Kidney tubule cell (primary cell): ENCODE measurements around the gene PLA2G2C.

Experiments used
- DNase-seq: peaks from one replicate; pipeline ENCODE4 v3.0.0-alpha.2; 2018; ENCODE audit warnings: low spot score

PLA2G2C gene

DNA sequence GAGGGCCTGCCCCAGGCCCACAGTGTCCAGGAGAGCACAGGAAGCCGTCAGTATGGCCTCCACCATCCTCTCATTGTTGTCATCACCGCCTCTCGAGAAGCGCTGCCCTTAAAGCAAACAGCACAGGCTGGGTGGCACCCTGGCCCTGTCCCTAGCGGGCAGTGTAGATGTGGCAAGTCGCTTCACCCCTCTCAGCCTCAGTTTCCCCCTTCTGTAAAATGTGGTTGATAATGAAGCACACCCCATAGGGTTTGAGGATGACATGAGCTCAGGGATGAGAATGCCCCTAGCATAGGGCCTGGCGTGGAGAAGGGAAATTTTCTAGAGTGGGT, 33.8 kb downstream of the PLA2G2C start:
- DNase-seq = no peak

DNA sequence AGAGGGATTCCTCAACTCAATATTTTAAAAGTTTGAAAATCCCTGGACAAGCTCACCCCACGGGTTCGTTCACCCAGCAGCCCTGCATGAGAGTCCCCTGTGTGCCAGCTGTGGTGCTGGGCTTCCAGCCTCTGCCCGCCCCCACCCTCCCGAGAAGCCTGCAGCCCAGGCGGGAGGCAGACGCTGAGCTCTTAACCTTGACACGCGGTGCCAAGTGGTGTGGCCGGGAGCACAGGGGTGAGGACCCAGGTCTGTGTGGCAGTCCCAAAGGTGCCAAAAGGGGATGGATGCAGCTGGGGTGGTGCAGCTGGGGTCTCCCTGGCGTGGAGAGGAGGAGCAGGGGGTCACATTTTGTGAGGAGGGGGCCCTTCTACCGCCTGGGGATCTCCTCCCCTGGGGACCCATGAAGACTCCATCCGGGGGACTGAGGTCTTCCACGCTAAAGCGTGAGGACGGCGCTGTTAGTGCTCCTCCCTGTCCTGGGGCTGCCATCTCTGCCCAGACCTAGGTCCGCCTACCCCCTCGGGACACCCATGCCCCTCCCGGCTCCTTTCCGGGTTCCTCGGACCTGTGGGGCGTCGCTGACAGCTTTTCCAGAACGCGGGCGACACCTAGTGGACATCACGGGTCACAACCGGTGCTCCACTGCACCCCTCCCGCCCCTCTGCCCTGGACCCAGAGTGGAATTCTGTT, 34.3 kb downstream of the PLA2G2C start:
- DNase-seq = peak; percentile 79

DNA sequence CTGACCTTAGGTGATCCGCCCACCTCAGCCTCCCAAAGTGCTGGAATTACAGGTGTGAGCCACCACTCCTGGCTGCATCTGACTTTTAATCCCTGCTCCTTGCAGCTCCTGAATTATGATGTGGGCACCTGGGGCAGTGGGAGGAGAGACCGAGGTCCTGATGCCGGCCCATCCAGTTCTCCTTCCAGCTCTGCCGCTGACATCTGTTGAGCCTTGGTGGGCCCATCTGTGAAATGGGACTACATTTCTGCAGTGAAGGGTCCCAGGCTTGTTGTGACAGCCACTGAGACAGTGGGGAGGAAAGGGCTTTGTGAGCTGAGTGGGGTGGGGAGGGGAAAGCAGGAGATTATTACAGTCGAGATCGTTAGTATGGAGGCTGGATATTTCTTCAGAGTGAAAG, 35.3 kb downstream of the PLA2G2C start:
- DNase-seq = no peak

DNA sequence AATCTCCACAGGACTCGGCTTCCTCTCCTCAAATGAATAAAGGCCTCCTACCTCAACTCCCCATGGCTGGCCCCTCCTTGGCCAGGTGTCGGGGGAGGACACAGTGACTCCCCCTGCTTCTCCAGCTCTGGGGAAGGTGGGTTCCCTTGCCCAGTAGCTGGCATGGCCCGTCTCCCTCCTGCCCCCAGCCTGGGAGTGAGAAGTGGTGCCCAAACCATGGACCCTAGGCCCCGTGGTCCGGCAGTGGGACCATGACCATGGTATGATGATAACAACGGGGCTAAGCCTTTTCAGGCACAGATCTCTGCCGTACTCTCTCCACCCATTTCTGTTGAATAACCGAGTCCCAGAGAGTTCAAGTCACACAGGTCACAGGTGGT, 36.0 kb downstream of the PLA2G2C start:
- no peak for DNase-seq

DNA sequence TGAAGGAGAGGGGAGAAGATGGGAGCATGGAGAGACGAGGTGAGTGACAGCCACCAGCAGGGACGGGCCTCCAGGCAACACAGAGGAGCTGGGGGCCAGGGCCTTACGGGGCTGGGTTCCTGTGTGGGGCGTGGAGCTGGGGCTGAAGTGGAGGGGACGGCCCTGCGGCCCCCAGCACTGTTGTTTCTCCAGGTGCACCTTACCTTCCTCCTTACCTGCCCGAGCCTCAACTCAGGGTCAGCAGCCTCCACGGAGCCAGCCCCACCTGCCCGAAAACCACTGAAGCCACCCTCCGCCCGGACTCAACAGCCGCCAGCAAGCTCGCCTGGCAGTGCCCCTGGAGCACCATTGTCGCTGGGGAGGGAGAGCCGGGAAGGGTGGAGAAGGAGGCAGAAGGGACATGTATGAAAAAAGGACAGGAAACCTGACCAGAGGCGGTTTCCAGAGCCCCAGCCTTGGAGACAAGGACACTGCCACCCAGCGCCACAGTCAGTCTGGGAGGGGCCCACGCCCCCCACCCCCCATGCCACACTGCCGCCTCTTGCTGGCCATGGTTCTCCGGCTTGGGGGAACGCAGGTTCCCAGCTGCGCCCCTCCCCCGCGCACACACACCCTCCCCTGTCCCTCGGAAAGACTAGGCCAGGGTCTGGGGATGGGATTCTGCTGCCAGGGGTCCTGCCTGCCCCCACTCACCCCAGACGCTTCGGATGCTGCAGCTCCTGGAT, 36.6 kb downstream of the PLA2G2C start:
- no peak for DNase-seq

DNA sequence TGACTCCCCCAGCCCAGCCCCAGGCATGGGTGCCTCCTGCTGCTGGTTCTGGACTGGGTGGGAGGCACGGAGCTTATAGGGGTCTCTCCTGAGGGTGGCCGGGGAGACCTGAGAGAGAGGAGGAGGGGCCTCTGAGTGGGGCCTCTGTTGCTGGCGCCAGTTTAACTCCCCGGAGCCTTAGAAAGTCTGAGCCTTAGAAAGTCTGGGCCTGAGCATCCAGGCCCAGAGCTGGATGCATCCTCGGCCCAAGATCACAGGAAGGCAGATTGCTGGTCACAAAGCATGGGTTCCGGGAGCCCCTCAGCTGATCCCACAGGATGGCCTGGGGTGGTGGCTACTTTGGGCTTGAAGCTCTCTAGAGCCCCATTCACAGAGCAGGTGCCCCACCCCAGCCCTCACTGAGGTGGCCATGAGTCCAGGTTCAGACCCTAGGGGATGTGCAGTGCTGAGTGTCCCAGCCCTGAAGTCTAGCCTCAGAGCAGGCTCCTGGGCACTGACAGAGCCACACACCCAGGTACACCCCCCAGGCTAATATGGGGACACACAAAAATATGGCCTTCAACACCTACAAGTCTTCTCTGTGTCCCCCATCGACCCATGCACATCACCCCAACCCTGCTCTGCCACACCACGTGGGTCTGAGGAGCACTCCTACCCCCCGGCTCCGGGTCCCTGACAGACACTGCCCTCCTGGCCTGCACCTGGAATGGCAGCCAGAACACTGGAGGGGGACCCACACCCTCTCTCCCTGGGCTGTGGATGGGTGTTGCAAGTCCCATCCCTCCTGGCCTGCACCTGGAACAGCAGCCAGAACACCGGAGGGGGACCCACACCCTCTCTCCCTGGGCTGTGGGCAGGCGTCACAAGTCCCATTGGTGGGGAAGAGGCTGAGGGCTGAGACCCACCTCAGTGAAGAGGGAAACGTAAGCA, 37.5 kb downstream of the PLA2G2C start:
- no peak for DNase-seq

DNA sequence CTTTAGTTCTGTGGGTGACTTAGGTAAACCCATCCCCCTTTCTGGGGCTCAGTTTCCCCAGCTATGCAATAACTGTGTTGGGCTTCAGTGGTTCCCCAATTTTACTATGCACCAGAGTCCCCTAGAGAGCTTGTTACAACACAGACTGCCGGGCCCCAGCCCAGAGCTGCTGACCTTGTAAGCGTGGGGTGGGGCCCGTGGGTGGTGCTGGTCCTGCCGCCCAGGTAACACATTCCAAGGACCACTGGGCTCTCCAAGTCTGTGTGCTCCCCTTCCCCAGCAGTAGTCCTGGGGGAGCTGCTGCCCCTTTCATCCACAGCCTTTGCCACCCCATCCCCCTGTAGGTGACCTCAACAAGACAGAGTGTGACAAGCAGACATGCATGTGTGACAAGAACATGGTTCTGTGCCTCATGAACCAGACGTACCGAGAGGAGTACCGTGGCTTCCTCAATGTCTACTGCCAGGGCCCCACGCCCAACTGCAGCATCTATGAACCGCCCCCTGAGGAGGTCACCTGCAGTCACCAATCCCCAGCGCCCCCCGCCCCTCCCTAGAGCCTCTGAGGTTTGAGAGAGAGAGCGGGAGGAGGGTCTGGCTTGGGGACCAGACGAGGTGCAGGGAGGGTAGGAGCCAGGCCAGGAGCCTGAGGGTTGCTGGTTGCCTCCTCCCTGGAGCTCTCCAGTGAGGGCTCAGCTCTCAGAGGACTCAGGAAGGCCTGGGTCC, 38.3 kb downstream of the PLA2G2C start:
- DNase-seq = no peak

DNA sequence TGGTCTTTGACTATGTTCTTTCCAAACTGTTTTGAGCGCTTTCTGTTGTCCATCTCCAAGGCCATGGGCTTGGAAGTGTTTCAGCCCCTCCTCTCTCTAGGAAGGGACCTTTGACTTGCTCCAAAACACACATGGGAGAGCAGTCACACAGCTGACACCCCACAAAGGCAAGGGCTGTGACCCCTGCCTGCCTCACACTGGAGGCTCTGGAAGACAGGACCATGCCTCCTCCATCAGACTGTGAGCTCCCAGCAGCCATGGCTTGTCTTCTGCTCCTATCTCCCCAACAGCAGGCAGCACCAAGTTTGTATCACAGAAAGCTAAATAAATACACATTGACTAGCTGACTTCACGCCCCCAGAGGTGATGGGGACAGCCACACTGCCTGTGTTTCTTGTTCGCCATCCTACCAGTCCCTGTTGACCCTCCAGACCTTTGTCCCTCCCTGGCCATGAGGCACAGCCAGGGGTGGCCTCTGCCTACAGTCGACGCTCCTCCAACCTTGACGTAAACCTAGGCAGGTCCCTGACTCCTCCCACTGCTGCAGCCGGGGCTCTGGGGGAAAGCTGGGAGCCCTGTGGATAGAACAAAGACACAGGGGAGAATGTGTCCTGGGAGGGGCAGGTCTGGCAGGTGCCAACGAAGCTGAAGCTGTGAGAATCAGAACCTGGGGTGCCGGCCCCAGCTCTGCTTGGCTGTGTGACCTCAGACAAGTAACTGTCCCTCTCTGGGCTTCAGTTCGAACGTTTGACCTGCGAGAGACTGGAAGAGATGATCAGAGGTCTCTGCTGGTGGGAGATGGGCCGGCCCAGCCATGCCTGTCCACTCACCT, 42.4 kb downstream of the PLA2G2C start:
- DNase-seq = no peak

DNA sequence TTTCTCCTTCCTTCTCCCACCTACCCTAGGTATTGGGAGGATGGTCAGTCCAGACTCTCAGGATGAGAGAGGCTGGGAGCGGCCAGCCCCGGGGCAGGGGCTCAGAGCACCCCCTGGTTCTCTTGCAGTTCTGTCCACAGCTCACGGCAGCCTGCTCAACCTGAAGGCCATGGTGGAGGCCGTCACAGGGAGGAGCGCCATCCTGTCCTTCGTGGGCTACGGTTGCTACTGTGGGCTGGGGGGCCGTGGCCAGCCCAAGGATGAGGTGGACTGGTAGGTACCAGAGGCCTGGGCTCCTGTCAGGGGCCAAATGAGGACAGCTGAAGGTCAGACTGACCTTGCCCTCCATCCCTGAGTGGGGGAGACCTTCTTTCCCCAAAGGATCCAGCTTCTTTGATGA, 43.0 kb downstream of the PLA2G2C start:
- DNase-seq = no peak

DNA sequence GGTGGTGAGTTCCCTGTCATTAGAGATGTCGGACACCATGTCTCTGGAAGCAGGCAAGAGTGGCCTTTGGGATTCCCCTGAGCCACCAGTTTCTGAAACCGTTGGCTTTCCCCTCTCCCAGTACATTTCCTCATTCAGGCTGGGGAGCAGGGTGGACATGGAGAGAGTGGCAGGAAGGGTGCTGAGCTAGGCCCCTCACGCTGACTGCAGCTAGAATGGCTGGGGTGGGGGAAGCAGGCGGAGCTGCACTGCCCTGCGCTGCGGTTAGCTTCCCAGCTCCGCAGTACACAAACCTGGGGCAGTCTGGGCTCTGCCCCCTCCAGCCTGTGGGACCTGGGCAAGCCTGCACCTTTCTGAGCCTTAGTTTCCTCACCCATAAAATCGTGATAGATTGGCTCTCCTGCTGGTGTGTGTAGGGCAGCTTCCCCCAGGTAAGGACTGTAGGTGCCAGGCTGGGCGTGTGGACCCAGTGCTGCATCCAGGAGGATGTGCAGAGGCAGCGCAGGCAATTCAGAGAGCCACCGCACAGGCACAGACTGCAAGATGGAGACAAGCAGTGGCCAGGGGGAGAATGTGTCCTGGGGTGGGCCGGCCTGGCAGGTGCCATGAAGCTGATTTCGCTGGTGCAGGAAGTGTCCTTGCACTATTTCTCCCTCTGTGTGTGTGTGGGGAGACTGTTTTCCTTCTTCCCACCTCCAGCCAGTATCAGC, 44.2 kb downstream of the PLA2G2C start:
- DNase-seq = no peak

DNA sequence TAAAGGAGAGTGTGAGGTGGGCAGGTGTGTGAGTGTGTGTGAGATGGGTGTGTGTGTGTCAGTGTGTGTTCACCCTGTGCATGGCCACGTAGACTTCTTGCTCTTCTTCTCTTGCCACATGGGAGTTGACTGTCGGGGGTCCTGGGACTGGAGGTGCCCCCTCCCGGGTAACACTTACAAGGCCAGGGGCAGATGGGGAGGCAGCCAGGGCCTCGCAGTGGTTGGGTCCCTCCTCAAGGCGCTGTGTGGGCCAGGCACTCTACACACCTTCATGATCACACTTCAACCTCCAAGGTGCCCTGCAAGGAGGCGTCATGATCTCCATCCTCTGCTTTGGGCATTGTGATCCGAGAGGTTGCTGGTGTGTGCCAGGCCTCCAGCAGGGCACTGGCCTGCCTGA, 44.9 kb downstream of the PLA2G2C start:
- no peak for DNase-seq

DNA sequence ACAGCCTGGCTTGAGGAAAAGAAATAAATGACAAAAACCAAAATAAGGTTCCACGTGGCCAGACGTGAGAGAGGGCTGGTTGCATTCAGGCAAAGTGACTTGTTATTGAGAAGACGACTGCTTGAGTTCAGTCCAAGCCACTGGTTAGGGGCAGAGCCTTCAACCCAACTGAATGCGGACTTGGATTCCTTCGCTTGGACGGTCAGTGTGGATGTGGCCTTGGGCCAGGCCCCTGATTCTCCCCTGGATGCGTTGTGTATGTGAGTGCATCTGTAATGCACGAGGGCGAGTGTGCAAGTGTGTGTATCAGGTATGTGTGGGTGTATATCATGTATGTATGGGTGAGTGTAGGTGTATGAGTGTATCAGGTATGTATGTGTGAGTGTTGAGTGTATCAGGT, 45.3 kb downstream of the PLA2G2C start:
- no peak for DNase-seq

DNA sequence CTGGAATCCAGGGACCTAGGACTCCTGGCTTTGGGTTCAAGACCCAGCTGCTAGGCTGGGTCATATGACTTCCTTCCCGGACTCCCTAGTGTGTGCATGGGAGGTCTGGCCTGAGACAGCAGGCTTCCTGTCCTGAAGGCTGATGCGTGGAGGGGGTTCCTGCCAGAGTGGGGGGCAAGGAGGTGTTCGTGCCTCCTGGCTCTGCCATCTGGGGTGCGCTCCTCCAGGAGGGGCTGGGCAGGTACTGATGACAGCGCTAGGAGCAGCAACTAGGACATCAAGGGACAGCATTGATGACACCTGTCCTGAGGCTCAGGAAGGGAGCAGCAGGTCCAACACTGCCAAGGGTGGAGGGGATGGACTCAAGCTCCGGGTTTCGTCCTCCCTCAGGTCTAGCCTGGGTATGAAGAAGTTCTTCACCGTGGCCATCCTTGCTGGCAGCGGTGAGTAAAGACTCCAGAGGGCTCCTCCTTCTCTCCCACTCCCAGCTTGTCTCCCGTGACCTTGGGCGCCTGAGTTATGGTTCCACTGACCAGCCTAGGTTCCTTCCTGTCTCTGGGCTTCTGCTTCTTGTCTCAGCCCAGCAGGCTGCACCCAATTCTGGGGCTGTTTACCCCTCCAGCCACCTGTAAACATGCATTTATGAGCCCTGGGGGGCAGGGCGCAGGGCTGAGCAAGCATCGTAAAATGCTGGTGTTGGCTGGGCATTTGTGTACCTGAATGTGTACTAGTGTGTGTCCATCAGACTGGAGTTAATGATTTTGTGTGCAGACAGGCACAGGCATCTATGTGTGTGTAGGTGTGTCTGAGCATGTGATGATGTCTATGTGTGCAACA, 46.3 kb downstream of the PLA2G2C start:
- DNase-seq = no peak

DNA sequence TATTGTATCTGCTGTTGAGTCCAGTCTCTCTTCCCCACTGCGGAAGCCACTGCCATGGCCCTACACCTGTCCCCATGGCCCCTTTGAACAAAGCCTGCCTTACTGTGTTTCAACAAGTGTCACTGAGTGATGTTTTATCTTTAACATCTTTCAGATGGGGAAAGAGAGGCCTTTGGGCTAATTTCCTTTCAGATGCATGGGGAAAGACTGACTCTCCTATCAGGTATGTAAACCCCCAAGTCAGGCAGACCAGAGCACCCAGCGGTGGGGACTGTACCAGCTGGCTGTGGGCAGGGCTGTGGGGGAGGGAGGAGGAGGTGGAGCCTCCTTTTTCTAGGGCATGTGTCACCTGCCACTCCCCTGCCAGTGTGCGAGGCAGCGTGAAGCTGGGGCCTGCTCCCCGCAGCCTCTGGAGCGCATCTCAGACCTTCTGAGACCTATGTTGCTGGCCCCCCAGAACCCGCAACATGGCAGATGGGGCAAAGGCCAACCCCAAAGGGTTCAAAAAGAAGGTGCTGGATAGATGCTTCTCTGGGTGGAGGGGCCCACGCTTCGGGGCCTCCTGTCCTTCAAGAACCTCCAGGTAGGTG, 47.3 kb downstream of the PLA2G2C start, which contains the start of gene PLA2G2F:
TSS of gene PLA2G2F (plus strand) at position 363 of the 590 bp plus-strand sequence. CDS start at position 468, 105 bp downstream.
- peak; percentile 20 for DNase-seq

DNA sequence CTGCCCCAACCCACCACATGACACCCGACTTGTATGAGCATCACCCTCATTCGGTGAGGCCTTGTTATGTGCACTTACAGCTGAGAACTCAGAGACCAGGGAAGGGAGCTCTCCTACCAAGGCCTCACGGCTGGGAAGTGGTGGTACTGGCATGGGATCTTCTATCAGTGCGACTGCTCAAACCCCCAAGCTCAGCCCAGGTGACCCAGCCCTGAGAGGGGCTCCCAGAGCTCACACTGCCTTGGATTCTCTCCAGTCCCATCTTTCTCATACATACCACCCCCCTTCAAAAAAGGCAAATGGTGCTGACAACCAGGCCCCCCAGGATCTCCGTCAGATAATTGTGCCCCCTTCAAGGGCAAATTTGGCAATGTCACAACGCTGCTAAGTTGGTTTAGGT, 48.0 kb downstream of the PLA2G2C start:
- no peak for DNase-seq

DNA sequence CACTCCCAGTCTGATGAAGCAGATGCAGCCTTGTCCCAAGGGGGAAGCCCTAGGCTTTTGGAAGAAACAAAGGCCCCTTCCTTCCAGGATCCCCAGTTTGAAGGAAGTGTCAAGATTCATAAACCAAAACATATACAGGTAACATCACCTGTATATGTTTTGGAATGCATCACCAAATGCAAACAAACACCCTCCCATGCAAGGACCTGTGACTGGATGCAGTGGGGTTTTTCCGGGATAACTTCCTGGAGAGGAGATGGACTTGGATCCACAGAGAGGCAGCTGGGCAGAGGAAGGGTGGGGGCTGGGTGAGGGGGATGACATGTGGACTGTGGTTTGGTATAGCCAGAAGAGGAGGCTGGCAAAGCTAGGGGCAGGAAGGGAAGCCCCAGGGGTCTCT, 48.7 kb downstream of the PLA2G2C start:
- DNase-seq = peak; percentile 28

DNA sequence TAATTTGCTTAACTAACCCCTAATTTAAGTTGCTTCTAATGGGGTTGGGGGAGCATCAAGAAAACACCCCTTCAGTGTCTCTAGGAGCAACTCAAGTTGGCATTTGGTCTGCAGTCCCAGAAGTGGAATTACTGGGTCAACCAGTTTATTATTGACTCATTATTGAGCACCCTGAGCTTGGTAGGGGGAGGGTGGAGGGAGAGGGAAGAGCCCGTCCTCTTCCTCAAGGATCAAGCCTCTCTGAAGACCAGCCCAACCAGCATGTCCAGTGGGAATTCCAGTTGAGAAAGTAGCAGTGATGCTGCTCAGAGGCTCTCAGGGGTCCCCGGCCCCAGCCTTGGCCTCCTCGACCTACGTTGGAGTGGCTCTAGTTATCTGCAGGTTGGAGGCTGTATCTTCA, 49.3 kb downstream of the PLA2G2C start:
- no peak for DNase-seq

DNA sequence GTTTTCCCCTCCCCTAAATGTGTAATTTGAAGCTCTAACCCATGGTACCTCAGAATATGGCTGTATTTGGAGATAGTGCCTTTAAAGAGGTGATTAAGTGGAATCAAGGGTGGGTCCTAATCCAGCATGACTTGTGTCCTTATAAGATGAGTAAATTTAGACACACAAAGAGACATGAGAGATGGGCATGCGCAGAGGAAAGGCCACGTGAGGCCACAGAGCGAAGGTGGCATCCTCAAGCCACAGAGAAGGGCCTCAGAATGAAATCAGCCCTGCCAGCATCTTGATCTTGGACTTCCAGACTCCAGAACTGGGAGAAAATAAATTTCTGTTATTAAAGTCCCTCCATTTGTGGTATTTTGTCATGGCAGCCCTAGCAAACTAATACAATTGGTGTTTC, 50.1 kb downstream of the PLA2G2C start:
- DNase-seq = no peak

DNA sequence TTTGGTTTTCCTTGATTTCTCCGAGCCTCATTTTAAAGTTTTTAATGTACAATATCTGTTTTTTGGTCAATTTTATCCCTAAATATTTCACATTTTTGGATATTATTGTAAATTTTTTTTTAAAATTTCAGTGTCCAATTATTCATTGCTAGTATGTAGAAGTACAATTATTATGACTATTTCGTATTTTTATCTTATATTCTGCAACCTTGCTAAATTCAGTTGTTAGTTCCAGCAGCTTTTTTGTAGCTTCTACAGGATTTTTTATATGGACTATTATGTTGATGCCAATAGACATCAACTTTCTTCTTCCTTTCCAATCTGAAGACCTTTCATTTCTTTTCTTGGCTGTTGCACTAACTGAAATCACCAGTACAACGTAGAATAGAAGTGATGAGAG, 51.3 kb downstream of the PLA2G2C start:
- no peak for DNase-seq
